Astrocyte of the cerebellum (primary cell): Measurements from ENCODE around the gene SFXN5.

ENCODE experiments used
- DNase-seq: peaks from one replicate; pipeline ENCODE4 v3.0.0-alpha.2; 2011; ENCODE audit warnings: low read depth
- H3K4me3 ChIP-seq: 2 replicates; pipeline ENCODE4 v1.5.1; 2011; ENCODE audit warnings: mild to moderate bottlenecking, low read depth, low read length, moderate library complexity
- in situ Hi-C: cut with HindIII; loops from 2 replicates; pipeline ENCODE4 v1.10.0; 2017; ENCODE audit warnings: low sequenced_read_pairs
- TF ChIP-seq, protein P1 (sequence below): IDR thresholded peaks from 2 replicates; pipeline ENCODE4 v1.5.1; 2012; ENCODE audit warnings: low read length, low read depth, moderate library complexity, mild to moderate bottlenecking; ENCODE audit errors: missing control alignments

The SFXN5 gene

DNA sequence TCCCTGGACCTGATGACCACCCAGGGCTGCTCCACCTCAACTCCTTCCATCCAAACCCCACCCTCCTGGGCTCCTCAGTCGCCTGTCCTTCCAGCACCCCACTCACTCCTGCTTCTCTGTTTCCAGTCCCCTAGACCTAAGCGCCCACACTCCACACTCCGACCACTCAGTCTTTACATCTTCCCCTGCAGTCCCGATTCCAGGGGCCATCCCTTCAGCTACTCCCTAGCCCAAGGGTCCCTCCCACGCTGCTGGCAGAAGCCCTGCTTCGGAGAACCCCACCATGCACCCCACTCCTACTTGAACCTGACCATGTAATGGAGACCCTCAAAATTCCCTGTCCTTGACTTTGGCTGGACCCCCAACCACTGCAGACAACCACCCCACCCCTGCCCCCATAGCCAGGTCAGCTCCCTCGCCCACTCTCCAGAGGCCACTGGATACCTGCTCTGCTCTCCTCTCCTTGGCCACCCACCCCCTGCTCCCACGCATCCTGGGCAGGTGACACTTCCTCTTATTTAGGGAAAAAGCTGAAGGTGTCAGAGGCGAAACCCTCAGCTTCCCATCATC lies 126.0 kb downstream of the SFXN5 start:
- TF ChIP-seq, protein P1, sequence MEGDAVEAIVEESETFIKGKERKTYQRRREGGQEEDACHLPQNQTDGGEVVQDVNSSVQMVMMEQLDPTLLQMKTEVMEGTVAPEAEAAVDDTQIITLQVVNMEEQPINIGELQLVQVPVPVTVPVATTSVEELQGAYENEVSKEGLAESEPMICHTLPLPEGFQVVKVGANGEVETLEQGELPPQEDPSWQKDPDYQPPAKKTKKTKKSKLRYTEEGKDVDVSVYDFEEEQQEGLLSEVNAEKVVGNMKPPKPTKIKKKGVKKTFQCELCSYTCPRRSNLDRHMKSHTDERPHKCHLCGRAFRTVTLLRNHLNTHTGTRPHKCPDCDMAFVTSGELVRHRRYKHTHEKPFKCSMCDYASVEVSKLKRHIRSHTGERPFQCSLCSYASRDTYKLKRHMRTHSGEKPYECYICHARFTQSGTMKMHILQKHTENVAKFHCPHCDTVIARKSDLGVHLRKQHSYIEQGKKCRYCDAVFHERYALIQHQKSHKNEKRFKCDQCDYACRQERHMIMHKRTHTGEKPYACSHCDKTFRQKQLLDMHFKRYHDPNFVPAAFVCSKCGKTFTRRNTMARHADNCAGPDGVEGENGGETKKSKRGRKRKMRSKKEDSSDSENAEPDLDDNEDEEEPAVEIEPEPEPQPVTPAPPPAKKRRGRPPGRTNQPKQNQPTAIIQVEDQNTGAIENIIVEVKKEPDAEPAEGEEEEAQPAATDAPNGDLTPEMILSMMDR, result no peak
- in situ Hi-C loops, result no loop called here
- DNase-seq, result no peak
- no peak overlapping the region for H3K4me3 ChIP-seq

DNA sequence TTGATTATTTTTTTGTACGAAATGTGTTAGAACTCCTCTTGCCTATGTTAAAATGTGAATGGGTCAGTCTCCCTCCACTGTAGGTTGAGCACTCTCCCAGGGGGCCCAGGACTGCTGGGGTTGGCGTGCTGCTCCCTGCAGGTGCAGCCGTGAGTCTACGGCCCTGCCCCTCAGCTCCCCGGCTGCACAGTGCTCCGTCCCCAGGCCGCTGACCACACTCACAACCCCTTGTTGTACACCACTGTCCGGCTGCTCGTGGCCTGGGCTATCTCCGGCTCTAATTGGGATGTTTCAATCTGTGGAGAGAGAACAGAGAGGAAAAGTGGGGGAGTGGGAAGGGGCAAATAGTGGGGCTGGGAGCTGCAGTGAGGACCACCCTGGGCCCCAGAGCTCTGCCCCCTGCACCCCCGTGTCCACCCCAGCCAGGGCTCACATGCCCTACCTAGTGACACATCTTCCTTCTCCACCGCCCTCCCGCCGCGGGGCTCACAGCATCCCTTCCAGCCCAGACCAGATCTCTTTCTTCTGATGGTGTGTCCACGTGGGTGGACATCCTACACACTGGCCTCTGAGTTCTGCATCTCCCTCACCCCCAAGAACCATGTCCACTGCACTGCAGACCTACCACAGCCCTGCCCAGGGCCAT lies 126.6 kb downstream of the SFXN5 start:
- no peak for DNase-seq
- in situ Hi-C loops, result no loop called here
- TF ChIP-seq, protein P1, result no peak
- H3K4me3 ChIP-seq, result no peak overlapping the region

DNA sequence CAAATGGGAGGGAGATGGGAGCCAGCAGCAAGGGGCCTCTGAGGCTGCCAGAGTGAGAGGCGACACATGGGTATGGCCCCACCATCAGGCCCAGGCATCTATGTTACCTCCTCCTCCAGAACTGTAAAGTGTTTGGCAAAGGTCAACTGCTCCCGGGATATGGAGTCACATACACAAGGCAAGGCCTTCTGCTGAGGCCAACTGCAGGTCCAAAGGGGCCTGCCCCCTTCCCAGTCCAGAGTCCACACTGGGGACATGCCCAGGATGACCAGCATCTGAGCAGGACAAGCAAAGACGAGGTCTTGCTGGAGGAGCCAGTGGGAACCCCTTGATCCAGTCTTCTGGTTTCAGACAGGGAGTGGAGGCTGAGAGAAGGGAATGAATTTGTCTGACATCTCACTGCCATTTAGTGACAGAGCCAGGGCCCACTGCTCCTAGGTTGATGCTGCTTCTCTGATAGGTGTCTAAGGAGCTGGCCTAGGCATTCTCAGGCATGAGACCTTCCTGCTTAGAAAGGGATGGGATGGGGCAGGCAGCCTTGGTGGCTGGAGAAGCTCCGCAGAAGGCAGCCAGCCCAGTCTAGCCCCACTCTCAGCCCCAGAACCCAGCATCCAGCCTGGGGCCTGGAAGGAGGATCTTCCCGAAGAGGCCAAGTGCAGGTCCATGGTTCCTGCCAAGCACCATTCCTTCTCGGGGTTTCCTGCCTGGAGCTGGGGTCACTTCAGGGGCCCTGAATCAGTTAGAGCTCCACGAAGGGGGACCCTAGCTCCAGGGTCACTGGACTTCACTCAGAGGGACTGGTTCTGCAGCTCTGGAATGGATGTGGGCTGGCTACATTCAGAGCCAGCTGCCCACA lies 127.7 kb downstream of the SFXN5 start:
- DNase-seq, result no peak
- in situ Hi-C loops, result no loop called here
- H3K4me3 ChIP-seq, result no peak overlapping the region
- TF ChIP-seq, protein P1, result no peak

DNA sequence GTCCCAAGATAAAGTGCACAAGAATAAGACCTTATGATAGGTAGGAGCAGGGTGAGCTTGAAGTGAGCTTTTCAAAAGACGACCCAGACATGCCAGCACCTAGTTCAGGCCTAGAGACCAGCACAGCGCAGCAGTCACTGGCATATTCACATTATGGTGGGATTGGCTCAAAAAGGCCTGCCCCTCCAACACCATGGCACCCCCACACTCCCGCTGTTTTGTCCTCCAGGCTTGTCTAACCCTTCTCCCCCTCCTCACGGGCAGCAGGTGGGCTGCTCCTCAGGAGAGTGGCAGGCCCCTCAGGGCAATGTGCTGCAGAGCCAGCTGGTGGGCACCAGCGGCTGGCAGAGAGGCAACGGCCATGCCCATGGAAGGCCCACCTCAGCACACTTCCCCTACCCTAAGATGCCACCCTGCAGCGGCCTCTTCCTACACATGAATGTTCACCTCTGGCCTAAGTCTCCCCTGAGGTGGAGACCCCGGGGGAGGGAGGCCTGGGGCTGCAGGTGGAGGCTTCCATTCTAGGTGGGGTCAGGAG lies 128.6 kb downstream of the SFXN5 start:
- H3K4me3 ChIP-seq, result no peak overlapping the region
- TF ChIP-seq, protein P1, result no peak
- no peak for DNase-seq
- in situ Hi-C loops, result no loop called here

DNA sequence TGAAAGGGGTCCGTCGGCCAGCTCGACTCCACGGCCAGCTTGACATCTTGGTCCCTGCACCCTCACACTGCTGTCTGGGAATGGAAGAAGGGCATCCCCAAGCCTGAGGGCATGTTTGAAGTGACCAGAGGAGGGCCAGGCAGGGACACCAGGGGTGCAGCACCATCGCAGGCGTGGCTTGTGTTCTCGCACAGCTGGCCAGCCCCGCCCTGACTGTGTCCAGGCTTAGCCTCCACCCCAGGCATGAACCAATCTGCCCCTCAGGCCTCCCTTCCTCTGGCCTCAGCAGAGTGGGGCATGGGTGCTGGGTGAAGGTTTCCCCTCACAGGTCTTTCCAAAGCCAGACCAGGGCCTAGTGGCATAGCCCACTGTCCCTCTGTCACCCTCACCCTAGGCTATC lies 129.2 kb downstream of the SFXN5 start:
- in situ Hi-C loops, result no loop called here
- no peak for DNase-seq
- TF ChIP-seq, protein P1, result no peak
- no peak overlapping the region for H3K4me3 ChIP-seq

DNA sequence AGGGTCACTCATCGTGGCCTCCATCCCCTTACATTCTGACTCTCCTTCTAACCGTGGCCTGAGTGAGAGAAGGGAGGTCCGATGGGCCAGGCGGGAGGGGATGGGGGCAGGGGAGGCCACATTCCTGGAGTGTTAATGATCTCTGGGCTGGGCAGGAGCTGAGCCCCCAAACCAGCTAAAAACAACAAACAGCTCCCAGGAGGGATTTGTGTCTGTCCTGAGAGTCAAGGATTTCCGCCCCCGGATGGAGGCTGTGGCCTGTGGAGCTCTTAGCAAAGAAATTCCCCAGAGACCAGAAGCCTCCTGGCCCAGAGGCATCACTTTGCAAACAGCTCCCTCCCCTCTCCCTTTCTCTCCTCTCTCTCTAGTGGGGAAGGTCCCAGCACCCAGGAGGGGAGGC lies 130.7 kb downstream of the SFXN5 start:
- no peak overlapping the region for H3K4me3 ChIP-seq
- in situ Hi-C loops, result no loop called here
- peak; percentile 13 for DNase-seq
- TF ChIP-seq, protein P1, result no peak
